HCT116 (cell line): ENCODE measurements around the gene CGNL1. TPM values are rescaled to one million over a fixed set of nuclear protein-coding genes. Genes with fewer than 3 reads are reported as not detected.

Experiments
- ATAC-seq: fragments of 200-7000 bp; cut with Tn5 transposase; 2 replicates; pipeline ENCODE4 v1.9.1; 2020; ENCODE audit warnings: mild to moderate bottlenecking, moderate library complexity
- BruUV-seq: library from RNA; stranded (reverse); fragments of 400-500 nt; replicated peaks from 2 replicates; lab custom pipeline; 2021; lab: Mats Ljungman, UMichigan
- CTCF ChIA-PET: fragments of 300-600 bp; sonication (Branson Sonifier 250); formaldehyde crosslinking; loops from one replicate; lab custom pipeline; 2021; ENCODE audit warnings: antibody characterized with exemption; lab: Charles Lee
- POLR2A ChIA-PET: fragments of 300-600, 350-600 bp; sonication (Branson Sonifier 250); formaldehyde crosslinking; loops from one replicate; lab custom pipeline; 2021; ENCODE audit warnings: antibody characterized with exemption; lab: Charles Lee
- RAD21 ChIA-PET, 2 experiments: fragments of 300-600 bp; sonication (Branson Sonifier 250); formaldehyde crosslinking; loops; one replicate each; lab custom pipeline; 2023; ENCODE audit warnings: low total read pairs in 2 of 2; ENCODE audit not compliant: uncharacterized antibody in 2 of 2, unreplicated experiment in 2 of 2, low non-redundant PET in 1 of 2; lab: Charles Lee
- DNase-seq: peaks from one replicate; pipeline ENCODE4 v3.0.0-alpha.2; 2010; ENCODE audit warnings: low read depth, low spot score
- H2AFZ ChIP-seq: fragments of 200-600 bp; shearing (Covaris generic), sonication (generic); 2 replicates; pipeline ENCODE4 v1.6.1; 2017; ENCODE audit warnings: low read depth, mixed run types, mixed read lengths, antibody characterized with exemption, low read length; ENCODE audit not compliant: poor library complexity, severe bottlenecking
- H3K27ac ChIP-seq: 2 replicates; pipeline ENCODE4 v1.5.1; 2012; ENCODE audit warnings: low read depth, low read length
- H3K27me3 ChIP-seq: fragments of 200-600 bp; sonication (generic); 2 replicates; pipeline ENCODE4 v1.6.1; 2016; ENCODE audit warnings: mixed run types, low read length, mixed read lengths; ENCODE audit not compliant: insufficient read depth
- H3K36me3 ChIP-seq, 2 experiments: fragments of 200-500 bp in 1 of 2; fragments of 200-600 bp in 1 of 2; sonication (Bioruptor generic) in 1 of 2; sonication (generic) in 1 of 2; 2 replicates each; pipeline versions ENCODE4 v1.5.1 to v1.6.1; 2014 to 2016; ENCODE audit warnings: low read length in 2 of 2, inconsistent platforms in 1 of 2, mixed read lengths in 1 of 2, mixed run types in 1 of 2; ENCODE audit not compliant: insufficient read depth in 2 of 2, control insufficient read depth in 1 of 2
- H3K4me1 ChIP-seq, 2 experiments: fragments of 200-600 bp in 1 of 2; sonication (generic) in 1 of 2; 2 replicates each; pipeline versions ENCODE4 v1.5.1 to v1.6.1; 2012 to 2017; ENCODE audit warnings: low read length in 2 of 2, inconsistent platforms in 1 of 2, mild to moderate bottlenecking in 1 of 2, mixed read lengths in 1 of 2, mixed run types in 1 of 2, moderate library complexity in 1 of 2; ENCODE audit not compliant: insufficient read depth in 2 of 2, control insufficient read depth in 1 of 2
- H3K4me2 ChIP-seq: fragments of 200-600 bp; sonication (generic); 2 replicates; pipeline ENCODE4 v1.6.1; 2017; ENCODE audit warnings: mixed run types, low read length, mixed read lengths
- H3K4me3 ChIP-seq, 2 experiments: fragments of 200-600 bp in 1 of 2; sonication (generic) in 1 of 2; replicated peaks in 1 of 2; 2 replicates each; pipeline ENCODE4 v1.5.1; 2011 to 2016; ENCODE audit warnings: low read length in 2 of 2, control low read depth in 1 of 2, low read depth in 1 of 2, mild to moderate bottlenecking in 1 of 2, mixed read lengths in 1 of 2, mixed run types in 1 of 2
- H3K79me2 ChIP-seq: fragments of 200-600 bp; sonication (generic); 2 replicates; pipeline ENCODE4 v1.6.1; 2017; ENCODE audit warnings: mild to moderate bottlenecking, mixed run types, low read length, moderate library complexity, mixed read lengths; ENCODE audit not compliant: insufficient read depth
- H3K9ac ChIP-seq: fragments of 200-600 bp; sonication (generic); 2 replicates; pipeline ENCODE4 v1.6.1; 2016; ENCODE audit warnings: low read length, mixed read lengths
- H3K9me2 ChIP-seq: fragments of 200-600 bp; sonication (generic), shearing (Covaris generic); 2 replicates; pipeline ENCODE4 v1.6.1; 2017; ENCODE audit warnings: mixed run types, mild to moderate bottlenecking, moderate library complexity; ENCODE audit not compliant: insufficient read depth
- H3K9me3 ChIP-seq, 2 experiments: fragments of 200-500 bp in 1 of 2; fragments of 200-600 bp in 1 of 2; sonication (Bioruptor generic) in 1 of 2; sonication (generic) in 1 of 2; 2 replicates each; pipeline ENCODE4 v1.6.1; 2014 to 2017; ENCODE audit warnings: low read length in 2 of 2, mixed read lengths in 2 of 2, inconsistent platforms in 1 of 2, low read depth in 1 of 2, mild to moderate bottlenecking in 1 of 2, mixed run types in 1 of 2, moderate library complexity in 1 of 2; ENCODE audit not compliant: control insufficient read depth in 1 of 2, insufficient read depth in 1 of 2
- H4K20me1 ChIP-seq: fragments of 200-600 bp; sonication (generic), shearing (Covaris generic); 2 replicates; pipeline ENCODE4 v1.6.1; 2017; ENCODE audit warnings: mixed run types, mild to moderate bottlenecking, moderate library complexity; ENCODE audit not compliant: insufficient read depth
- FOSL1 ChIP-seq: IDR thresholded peaks from 2 replicates; pipeline ENCODE4 v1.6.1; 2012; ENCODE audit warnings: low read depth
- JUND ChIP-seq: IDR thresholded peaks from 2 replicates; pipeline ENCODE4 v1.6.1; 2012
- MAX ChIP-seq: IDR thresholded peaks from 2 replicates; pipeline ENCODE4 v1.6.1; 2012
- POLR2AphosphoS5 ChIP-seq: IDR thresholded peaks from 2 replicates; pipeline ENCODE4 v1.6.1; 2011; ENCODE audit warnings: mild to moderate bottlenecking, low read depth, low read length, moderate library complexity
- RAD21 ChIP-seq: IDR thresholded peaks from 2 replicates; pipeline ENCODE4 v1.6.1; 2012; ENCODE audit warnings: low read depth, mild to moderate bottlenecking
- REST ChIP-seq: IDR thresholded peaks from 2 replicates; pipeline ENCODE4 v1.6.1; 2012; ENCODE audit warnings: low read depth
- SRF ChIP-seq: IDR thresholded peaks from 2 replicates; pipeline ENCODE4 v1.6.1; 2012; ENCODE audit warnings: low read depth
- YY1 ChIP-seq: IDR thresholded peaks from 2 replicates; pipeline ENCODE4 v1.6.1; 2011; ENCODE audit warnings: low read length, low read depth, moderate library complexity, mild to moderate bottlenecking; ENCODE audit not compliant: insufficient replicate concordance; ENCODE audit errors: extremely low read depth
- ZFX ChIP-seq: fragments of 450-650 bp; IDR thresholded peaks from 2 replicates; pipeline ENCODE4 v1.6.1; 2017
- ZNF274 ChIP-seq: fragments of 200-500 bp; sonication (Bioruptor generic); IDR thresholded peaks from 2 replicates; pipeline ENCODE4 v1.6.1; 2014; ENCODE audit warnings: mild to moderate bottlenecking, low read depth, low read length, inconsistent platforms
- intact Hi-C: fragments of 100-400 bp; cut with micrococcal nuclease; formaldehyde crosslinking; loops from 2 replicates; pipeline ENCODE4 v1.10.0; 2022
- total RNA-seq: library from RNA; stranded (reverse); gene quantifications from one replicate; pipeline ENCODE4 v1.2.1, GENCODE V29; 2021; ENCODE audit not compliant: unreplicated experiment

Gene CGNL1
- total RNA-seq, 1 experiment from 2014 or later = 2.2 TPM

- Histone ChIP-seq H3K4me3 (no peak overlapping the region), H3K27me3 (no peaks in the 10 kb centered on the region), H3K79me2 (no peaks in the 10 kb centered on the region), H4K20me1 (no peaks in the 10 kb centered on the region), H3K4me2 (no peak overlapping the region), H3K9me3 (no peaks in the 10 kb centered on the region), H3K9ac (no peak overlapping the region), H3K4me1 (no peaks in the 10 kb centered on the region), H3K36me3 (no peaks in the 10 kb centered on the region), H2AFZ (no peak overlapping the region), H3K9me2 (no peaks in the 10 kb centered on the region), H3K27ac (no peak overlapping the region)
- POLR2A ChIA-PET = no interaction called here
- CTCF ChIA-PET = no interaction called here
- BruUV-seq = no TSS peak
- TF ChIP-seq ZNF274 (no peak), POLR2AphosphoS5 (no peak), FOSL1 (no peak), JUND (no peak), REST (no peak), YY1 (no peak), RAD21 (no peak), SRF (no peak), ZFX (no peak), MAX (no peak)
- RAD21 ChIA-PET = no interaction called here
- ATAC-seq (no peak), DNase-seq (no peak)
- intact Hi-C loops = no loop called here
These were observed 75.2 kb downstream of the CGNL1 start for GRCh38 chr15:57451555-57451954.
